G401.6 (cell line): Measurements from ENCODE around the gene SPRR3.

Source experiments
- FAIRE-seq: peaks from 2 replicates; lab custom pipeline; 2012; peaks lifted over from hg19 to GRCh38; lab: Jason Lieb, UNC

Gene SPRR3

GRCh38 chr1:153001382-153001781 lies at the start of gene SPRR3:
TSS of gene SPRR3 (plus strand) at chr1:153001749. CDS start at chr1:153003021, 1,272 bp downstream.
- FAIRE-seq, result no peak

- FAIRE-seq, result no peak
These were observed 47.8 kb upstream of the SPRR3 start for GRCh38 chr1:152953761-152954160.

- no peak for FAIRE-seq
These were observed 47.1 kb upstream of the SPRR3 start for GRCh38 chr1:152954436-152954835.

- FAIRE-seq, result no peak
These were observed 44.0 kb upstream of the SPRR3 start for GRCh38 chr1:152957561-152957960.

GRCh38 chr1:152959273-152959672 lies 42.3 kb upstream of the SPRR3 start:
- FAIRE-seq, result no peak

- no peak for FAIRE-seq
These were observed 41.6 kb upstream of the SPRR3 start for GRCh38 chr1:152959801-152960451.

- no peak for FAIRE-seq
These were observed 41.0 kb upstream of the SPRR3 start for GRCh38 chr1:152960452-152961044.

- no peak for FAIRE-seq
These were observed 40.2 kb upstream of the SPRR3 start for GRCh38 chr1:152961226-152961891.

GRCh38 chr1:152962876-152963415 lies 38.6 kb upstream of the SPRR3 start:
- no peak for FAIRE-seq

GRCh38 chr1:152964536-152964935 lies 37.0 kb upstream of the SPRR3 start:
- FAIRE-seq, result no peak

- FAIRE-seq, result no peak
These were observed 35.7 kb upstream of the SPRR3 start for GRCh38 chr1:152965853-152966252.

GRCh38 chr1:152967201-152967600 lies 34.3 kb upstream of the SPRR3 start:
- no peak for FAIRE-seq

- FAIRE-seq, result no peak
These were observed 33.3 kb upstream of the SPRR3 start for GRCh38 chr1:152968248-152968647.

- FAIRE-seq, result no peak
These were observed 32.5 kb upstream of the SPRR3 start for GRCh38 chr1:152969036-152969435.

GRCh38 chr1:152970495-152970894 lies 31.1 kb upstream of the SPRR3 start, which contains the start of gene SPRR4:
TSS of gene SPRR4 (plus strand) at chr1:152970648. CDS start at chr1:152971891, 1,243 bp downstream.
- no peak for FAIRE-seq

GRCh38 chr1:152972196-152972886 lies 29.2 kb upstream of the SPRR3 start:
- FAIRE-seq, result no peak

- FAIRE-seq, result no peak
These were observed 24.9 kb upstream of the SPRR3 start for GRCh38 chr1:152976688-152977087.

- FAIRE-seq, result no peak
These were observed 23.9 kb upstream of the SPRR3 start for GRCh38 chr1:152977614-152978013.

GRCh38 chr1:152980676-152981075 lies 20.9 kb upstream of the SPRR3 start:
- FAIRE-seq, result no peak

- no peak for FAIRE-seq
These were observed 20.2 kb upstream of the SPRR3 start for GRCh38 chr1:152981146-152981871.

- no peak for FAIRE-seq
These were observed 19.5 kb upstream of the SPRR3 start for GRCh38 chr1:152982076-152982475.

- FAIRE-seq, result no peak
These were observed 18.3 kb upstream of the SPRR3 start for GRCh38 chr1:152983234-152983633.
